SK-N-SH (cell line): ENCODE results near the gene NMT2. TPM values are rescaled to one million over a fixed set of nuclear protein-coding genes. Genes with fewer than 3 reads are reported as not detected.

Source experiments
- CTCF ChIA-PET: fragments of 300-600, 350-600 bp; formaldehyde crosslinking; extraction: SDS; loops from one replicate; lab custom pipeline; 2021; lab: Yijun Ruan, JAX
- POLR2A ChIA-PET: fragments of 350-600 bp; sonication (Branson Sonifier 250); formaldehyde crosslinking; extraction: SDS; loops from one replicate; lab custom pipeline; 2020; ENCODE audit warnings: antibody characterized with exemption, inconsistent platforms; lab: Yijun Ruan, JAX
- DNase-seq: peaks from one replicate; pipeline ENCODE4 v3.0.0; 2012
- H2AFZ ChIP-seq: fragments of 200-600 bp; sonication (generic); 2 replicates; pipeline ENCODE4 v1.8.1; 2016; ENCODE audit warnings: antibody characterized with exemption, mild to moderate bottlenecking, low read depth
- H3F3A ChIP-seq: fragments of 200-600 bp; sonication (generic); replicated peaks from 2 replicates; pipeline ENCODE3; 2016; ENCODE audit warnings: antibody characterized with exemption, mild to moderate bottlenecking; ENCODE audit not compliant: insufficient read depth
- H3K27ac ChIP-seq, 2 experiments: fragments of 200-500 bp in 1 of 2; fragments of 200-600 bp in 1 of 2; sonication (Bioruptor generic) in 1 of 2; sonication (generic), shearing (Covaris generic) in 1 of 2; 2 replicates each; pipeline versions ENCODE4 v1.5.1 to v1.6.1; 2014 to 2016; ENCODE audit warnings: low read depth in 2 of 2, inconsistent platforms in 1 of 2, low read length in 1 of 2, mild to moderate bottlenecking in 1 of 2, mixed read lengths in 1 of 2
- H3K27me3 ChIP-seq: fragments of 200-600 bp; sonication (generic), shearing (Covaris generic); 2 replicates; pipeline ENCODE4 v1.6.1; 2016; ENCODE audit warnings: mixed run types; ENCODE audit not compliant: insufficient read depth
- H3K36me3 ChIP-seq, 2 experiments: fragments of 200-500 bp in 1 of 2; fragments of 200-600 bp in 1 of 2; sonication (Bioruptor generic) in 1 of 2; sonication (generic) in 1 of 2; replicated peaks in 1 of 2; 2 replicates each; pipeline versions ENCODE3 to v1.5.1; 2014 to 2016; ENCODE audit warnings: low read length in 1 of 2, mild to moderate bottlenecking in 1 of 2; ENCODE audit not compliant: insufficient read depth in 2 of 2, control insufficient read depth in 1 of 2
- H3K4me1 ChIP-seq, 2 experiments: fragments of 200-500 bp in 1 of 2; fragments of 200-600 bp in 1 of 2; sonication (Bioruptor generic) in 1 of 2; sonication (generic), shearing (Covaris generic) in 1 of 2; 2 replicates each; pipeline versions ENCODE4 v1.5.1 to v1.6.1; 2014 to 2016; ENCODE audit warnings: low read depth in 1 of 2, low read length in 1 of 2, mixed run types in 1 of 2; ENCODE audit not compliant: insufficient read depth in 2 of 2, control insufficient read depth in 1 of 2
- H3K4me2 ChIP-seq: fragments of 200-600 bp; sonication (generic), shearing (Covaris generic); 2 replicates; pipeline ENCODE4 v1.6.1; 2017; ENCODE audit warnings: mixed run types
- H3K4me3 ChIP-seq, 2 experiments: fragments of 200-500 bp in 1 of 2; fragments of 200-600 bp in 1 of 2; sonication (Bioruptor generic) in 1 of 2; sonication (generic), shearing (Covaris generic) in 1 of 2; 2 replicates each; pipeline versions ENCODE4 v1.5.1 to v1.8.1; 2014 to 2016; ENCODE audit warnings: low read depth in 2 of 2, inconsistent platforms in 1 of 2, low read length in 1 of 2, mild to moderate bottlenecking in 1 of 2, mixed read lengths in 1 of 2, moderate library complexity in 1 of 2
- H3K79me2 ChIP-seq: fragments of 200-600 bp; sonication (generic); 2 replicates; pipeline ENCODE4 v1.8.1; 2017; ENCODE audit warnings: mild to moderate bottlenecking; ENCODE audit not compliant: insufficient read depth
- H3K9ac ChIP-seq: fragments of 200-600 bp; sonication (generic); 2 replicates; pipeline ENCODE4 v1.6.1; 2017; ENCODE audit warnings: mixed run types
- H3K9me2 ChIP-seq: fragments of 200-600 bp; sonication (generic); 2 replicates; pipeline ENCODE4 v1.6.1; 2017; ENCODE audit warnings: mixed run types
- H3K9me3 ChIP-seq: fragments of 200-600 bp; sonication (generic); 2 replicates; pipeline ENCODE4 v1.6.1; 2017; ENCODE audit warnings: mixed run types, mild to moderate bottlenecking, moderate library complexity
- H4K20me1 ChIP-seq: fragments of 200-600 bp; sonication (generic); 2 replicates; pipeline ENCODE4 v1.6.1; 2017; ENCODE audit warnings: mild to moderate bottlenecking, mixed run types; ENCODE audit not compliant: insufficient read depth
- EZH2phosphoT487 ChIP-seq: fragments of 200-600 bp; sonication (generic); IDR thresholded peaks from 2 replicates; pipeline ENCODE4 v1.6.1; 2017; ENCODE audit warnings: low read depth, mixed run types, mild to moderate bottlenecking, antibody characterized with exemption, moderate library complexity, borderline replicate concordance
- FOSL2 ChIP-seq: IDR thresholded peaks from 2 replicates; pipeline ENCODE4 v1.4.0; 2012; ENCODE audit warnings: low read depth, mild to moderate bottlenecking, moderate library complexity, borderline replicate concordance
- POLR2AphosphoS5 ChIP-seq: IDR thresholded peaks from 2 replicates; pipeline ENCODE4 v1.6.1; 2012; ENCODE audit warnings: low read depth, low read length
- RFX5 ChIP-seq: IDR thresholded peaks from 2 replicates; pipeline ENCODE4 v1.6.1; 2012; ENCODE audit warnings: mild to moderate bottlenecking, improper control_type of control experiment, low read length
- TAF1 ChIP-seq: IDR thresholded peaks from 2 replicates; pipeline ENCODE4 v1.6.1; 2012; ENCODE audit warnings: low read depth, mild to moderate bottlenecking, low read length, moderate library complexity, borderline replicate concordance
- TCF12 ChIP-seq: IDR thresholded peaks from 2 replicates; pipeline ENCODE4 v1.4.0; 2012
- TEAD4 ChIP-seq: IDR thresholded peaks from 2 replicates; pipeline ENCODE4 v1.4.0; 2012; ENCODE audit warnings: mild to moderate bottlenecking, borderline replicate concordance; ENCODE audit not compliant: insufficient read depth
- YY1 ChIP-seq: IDR thresholded peaks from 2 replicates; pipeline ENCODE4 v1.4.0; 2012; ENCODE audit warnings: low read depth, mild to moderate bottlenecking
- WGBS: methylation state at CpG from one replicate; pipeline ENCODE4 v1.1.6; 2017; ENCODE audit warnings: low lambda C conversion rate; 5-methylcytosine and 5-hydroxymethylcytosine counted together
- polyA plus RNA-seq, 3 experiments: library from polyadenylated mRNA; depleted of rRNA; stranded (reverse); fragments of >200 nt; gene quantifications; 2 replicates each; pipeline ENCODE4 v1.2.3, GENCODE V29; 2012
- TF ChIP-seq, protein P1 (sequence below): IDR thresholded peaks from 2 replicates; pipeline ENCODE4 v1.4.0; 2012; ENCODE audit warnings: low read depth, borderline replicate concordance

NMT2 gene
- polyA plus RNA-seq, 1 of the 3 experiments (the other 2 are of a cell fraction) = 25.9 TPM

DNA sequence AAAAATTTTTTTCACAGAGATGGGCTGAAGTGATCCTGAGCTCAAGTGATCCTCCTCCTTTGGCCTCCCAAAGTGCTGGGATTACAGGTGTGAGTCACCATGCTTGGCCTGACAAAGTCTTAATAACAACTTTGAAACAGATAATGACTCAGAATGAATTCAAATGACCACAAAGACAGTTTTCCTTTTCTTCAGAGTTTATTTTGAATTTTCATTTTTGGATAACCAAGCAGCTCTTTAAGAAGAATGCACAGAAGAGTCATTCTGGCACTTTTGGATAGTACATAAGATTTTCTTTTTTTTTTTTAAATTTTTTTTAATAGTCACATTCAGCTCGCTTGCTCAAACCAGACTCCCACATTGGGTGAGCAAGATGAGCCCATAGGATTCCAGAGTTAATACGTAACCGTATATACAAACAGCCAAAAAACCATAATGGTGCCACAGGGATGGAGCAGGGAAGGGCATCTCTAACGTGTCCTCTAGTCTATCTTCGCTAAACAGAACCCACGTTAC lies 43.0 kb upstream of the NMT2 start:
- no peak overlapping the region for H3K4me2 ChIP-seq
- peak overlapping the region in 1 of 2 experiments; percentile 54; a peak in 2 of 4 replicates for H3K27ac ChIP-seq
- H3K9me2 ChIP-seq = no peaks in the 10 kb centered on the region
- TF ChIP-seq RFX5 (no peak), YY1 (no peak), TCF12 (peak; percentile 17; the same call in 1 of the 2 replicates), FOSL2 (peak; percentile 69)
- H3K9me3 ChIP-seq = no peaks in the 10 kb centered on the region
- DNase-seq = no peak
- H3K9ac ChIP-seq = no peak overlapping the region
- peaks cover 13% of the 10 kb centered on the region for H3F3A ChIP-seq
- H2AFZ ChIP-seq = no peak overlapping the region
- no peaks in the 10 kb centered on the region; the same call in 1 of the 2 replicates for H3K79me2 ChIP-seq
- 87% methylated on average over 6 of the region's 6 CpGs for WGBS
- no peaks in the 10 kb centered on the region for H4K20me1 ChIP-seq
- H3K27me3 ChIP-seq = no peaks in the 10 kb centered on the region
- CTCF ChIA-PET = interaction anchor here (0.6 to 2.0 kb wide), 5 partner anchors 8 to 214 kb away, joined by 3 to 7 read pairs (median 4); partner anchors contain the start of gene FAM171A1
- H3K4me3 ChIP-seq = no peak overlapping the region
- POLR2A ChIA-PET = no interaction called here
- peaks cover 0 to 5% of the 10 kb centered on the region in 2 experiments; a peak in 1 of 4 replicates for H3K4me1 ChIP-seq
- H3K36me3 ChIP-seq = peaks cover 2 to 6% of the 10 kb centered on the region in 2 experiments

DNA sequence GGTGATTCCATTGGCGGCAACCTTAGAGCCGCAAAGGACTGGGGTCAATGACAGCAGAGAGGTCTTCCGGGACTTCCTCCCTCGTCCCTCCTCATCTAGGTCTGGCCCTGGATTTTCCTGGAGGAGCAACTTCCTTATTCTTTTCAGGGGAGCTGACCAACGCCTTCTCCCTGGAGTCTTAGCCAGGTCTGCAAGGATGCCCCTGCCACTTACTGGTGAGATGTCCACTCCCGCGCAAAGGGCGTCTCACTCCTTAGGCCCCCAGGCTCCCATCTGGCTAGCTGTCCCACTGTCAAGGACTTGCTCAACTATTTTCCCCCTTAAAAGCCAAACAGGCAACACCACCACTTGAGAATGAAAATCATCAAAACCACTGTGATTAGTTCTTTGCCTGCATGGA lies 42.0 kb upstream of the NMT2 start:
- H2AFZ ChIP-seq = no peak overlapping the region
- WGBS = 91% methylated on average over 7 of the region's 8 CpGs
- no peak overlapping the region for H3K27ac ChIP-seq
- H3K4me1 ChIP-seq = peaks cover 0 to 5% of the 10 kb centered on the region in 2 experiments; a peak in 1 of 4 replicates
- TF ChIP-seq, protein P1, sequence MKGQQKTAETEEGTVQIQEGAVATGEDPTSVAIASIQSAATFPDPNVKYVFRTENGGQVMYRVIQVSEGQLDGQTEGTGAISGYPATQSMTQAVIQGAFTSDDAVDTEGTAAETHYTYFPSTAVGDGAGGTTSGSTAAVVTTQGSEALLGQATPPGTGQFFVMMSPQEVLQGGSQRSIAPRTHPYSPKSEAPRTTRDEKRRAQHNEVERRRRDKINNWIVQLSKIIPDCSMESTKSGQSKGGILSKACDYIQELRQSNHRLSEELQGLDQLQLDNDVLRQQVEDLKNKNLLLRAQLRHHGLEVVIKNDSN = no peak
- no peak for TF ChIP-seq TAF1
- no peak for TF ChIP-seq FOSL2
- no peak for TF ChIP-seq TEAD4
- TF ChIP-seq POLR2AphosphoS5 = no peak
- no peak for TF ChIP-seq EZH2phosphoT487
- H3K27me3 ChIP-seq = no peaks in the 10 kb centered on the region
- no peaks in the 10 kb centered on the region for H4K20me1 ChIP-seq
- no peak overlapping the region for H3K9ac ChIP-seq
- H3K4me2 ChIP-seq = no peak overlapping the region
- H3K9me2 ChIP-seq = no peaks in the 10 kb centered on the region
- ChIA-PET POLR2A (no interaction called here), CTCF (interaction anchor here (0.7 to 2.0 kb wide), 9 partner anchors 9 to 216 kb away, joined by 3 to 7 read pairs (median 4); partner anchors contain the start of gene FAM171A1)
- H3K36me3 ChIP-seq = peaks cover 2 to 7% of the 10 kb centered on the region in 2 experiments
- DNase-seq = no peak
- H3K9me3 ChIP-seq = no peaks in the 10 kb centered on the region
- no peaks in the 10 kb centered on the region; the same call in 1 of the 2 replicates for H3K79me2 ChIP-seq
- H3K4me3 ChIP-seq = no peak overlapping the region
- peaks cover 13% of the 10 kb centered on the region for H3F3A ChIP-seq
